GM10266 (cell line): ENCODE data around the gene PTPRN2.

ENCODE experiments used
- DNase-seq: peaks from one replicate; pipeline ENCODE4 v3.0.0; 2012; ENCODE audit errors: extremely low spot score
- TF ChIP-seq, protein P1 (sequence below): IDR thresholded peaks from 2 replicates; pipeline ENCODE4 v1.5.1; 2012; ENCODE audit warnings: mild to moderate bottlenecking, low read depth; ENCODE audit not compliant: control insufficient read depth, insufficient read depth; ENCODE audit errors: missing control alignments

The PTPRN2 gene

DNA sequence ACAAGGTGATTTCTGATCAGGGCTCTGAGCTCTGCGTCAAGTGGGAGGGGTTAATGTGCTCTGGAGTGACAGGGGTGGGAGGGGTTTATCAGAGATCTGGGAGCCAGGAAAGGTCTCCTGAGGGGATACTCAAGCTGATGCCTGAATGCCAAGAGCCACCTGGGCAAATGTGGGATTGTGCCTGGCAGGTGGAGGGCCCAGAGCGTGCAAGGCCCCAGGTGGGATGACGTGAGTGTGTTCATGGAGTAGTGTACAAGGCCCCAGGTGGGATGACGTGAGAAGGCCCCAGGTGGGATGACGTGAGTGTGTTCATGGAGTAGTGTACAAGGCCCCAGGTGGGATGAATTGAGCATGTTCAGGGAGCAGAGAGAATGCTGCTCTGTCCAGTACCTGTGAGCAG lies 610.3 kb downstream of the PTPRN2 start:
- TF ChIP-seq, protein P1, sequence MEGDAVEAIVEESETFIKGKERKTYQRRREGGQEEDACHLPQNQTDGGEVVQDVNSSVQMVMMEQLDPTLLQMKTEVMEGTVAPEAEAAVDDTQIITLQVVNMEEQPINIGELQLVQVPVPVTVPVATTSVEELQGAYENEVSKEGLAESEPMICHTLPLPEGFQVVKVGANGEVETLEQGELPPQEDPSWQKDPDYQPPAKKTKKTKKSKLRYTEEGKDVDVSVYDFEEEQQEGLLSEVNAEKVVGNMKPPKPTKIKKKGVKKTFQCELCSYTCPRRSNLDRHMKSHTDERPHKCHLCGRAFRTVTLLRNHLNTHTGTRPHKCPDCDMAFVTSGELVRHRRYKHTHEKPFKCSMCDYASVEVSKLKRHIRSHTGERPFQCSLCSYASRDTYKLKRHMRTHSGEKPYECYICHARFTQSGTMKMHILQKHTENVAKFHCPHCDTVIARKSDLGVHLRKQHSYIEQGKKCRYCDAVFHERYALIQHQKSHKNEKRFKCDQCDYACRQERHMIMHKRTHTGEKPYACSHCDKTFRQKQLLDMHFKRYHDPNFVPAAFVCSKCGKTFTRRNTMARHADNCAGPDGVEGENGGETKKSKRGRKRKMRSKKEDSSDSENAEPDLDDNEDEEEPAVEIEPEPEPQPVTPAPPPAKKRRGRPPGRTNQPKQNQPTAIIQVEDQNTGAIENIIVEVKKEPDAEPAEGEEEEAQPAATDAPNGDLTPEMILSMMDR, result no peak
- DNase-seq, result no peak

DNA sequence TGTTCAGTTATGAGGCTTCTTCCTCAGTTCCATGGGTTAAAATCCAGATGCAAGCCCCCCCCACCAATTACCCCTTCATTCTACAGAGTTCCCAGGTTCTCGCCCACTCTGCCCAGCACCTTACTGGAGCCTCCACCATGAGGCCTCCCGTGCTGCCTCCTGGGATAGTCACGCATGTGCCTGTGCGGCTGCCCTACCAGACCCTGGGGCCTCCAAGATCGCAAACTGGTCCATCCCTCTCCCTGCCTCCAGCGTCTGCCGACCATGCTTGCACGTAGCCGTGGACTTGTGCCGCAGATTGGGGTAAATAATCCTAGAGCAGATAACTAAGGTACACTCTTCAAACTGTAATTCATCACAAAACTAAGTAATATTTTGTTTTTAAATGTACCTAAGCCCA lies 611.2 kb downstream of the PTPRN2 start:
- TF ChIP-seq, protein P1, result no peak
- DNase-seq, result no peak

- DNase-seq, result no peak
Measured at GRCh38 chr7:157975401-157976372, 611.9 kb downstream of the PTPRN2 start.

GRCh38 chr7:157974678-157975230 lies 612.9 kb downstream of the PTPRN2 start:
- TF ChIP-seq, protein P1, result no peak
- DNase-seq, result no peak

More at GRCh38 chr7:157975401-157976372, 611.9 kb downstream of the PTPRN2 start:
- TF ChIP-seq, protein P1, result no peak

GRCh38 chr7:157973971-157974677 lies 613.5 kb downstream of the PTPRN2 start:
- TF ChIP-seq, protein P1, result no peak
- no peak for DNase-seq

DNA sequence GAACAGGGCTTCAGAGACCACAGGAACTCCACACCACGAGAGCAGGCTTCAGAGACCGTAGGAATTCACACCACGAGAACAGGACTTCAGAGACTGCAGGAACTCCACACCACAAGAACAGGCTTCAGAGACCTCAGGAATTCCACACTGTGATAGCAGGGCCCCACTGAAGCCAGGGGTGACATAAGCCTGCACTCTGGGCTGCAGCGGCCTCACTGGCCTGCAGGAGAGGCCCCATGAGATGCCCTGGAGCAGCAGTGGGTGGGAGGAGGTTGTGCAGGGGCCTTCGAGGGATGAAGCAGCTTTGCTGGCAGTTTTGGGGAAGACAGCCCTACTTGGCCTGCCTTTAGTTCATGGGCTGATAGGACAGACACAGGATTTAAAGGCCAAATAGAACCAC lies 614.7 kb downstream of the PTPRN2 start:
- DNase-seq, result no peak
- TF ChIP-seq, protein P1, result no peak
